Left lobe of liver (tissue), 2 donors: ENCODE results near the gene ZBTB44. TPM values are rescaled to one million over a fixed set of nuclear protein-coding genes. Genes with fewer than 3 reads are reported as not detected.
A peak's percentile ranks its signal among the peaks of the same experiment; 100 is the strongest.
"Not testable (repeated sequence)": the region's sequence is repeated elsewhere in the genome, so short reads cannot be mapped to it uniquely, and the experiment has no call there.

Source experiments
- ATAC-seq: fragments of 200-7000 bp; cut with Tn5 transposase; one replicate; pipeline ENCODE4 v1.9.1; 2020; ENCODE audit warnings: mild to moderate bottlenecking, moderate library complexity
- DNase-seq: peaks from one replicate; pipeline ENCODE4 v3.0.0-alpha.2; 2020; ENCODE audit warnings: low spot score
- total RNA-seq: library from RNA; stranded (reverse); gene quantifications from one replicate; pipeline ENCODE4 v1.2.1, GENCODE V29; 2021
- donor health status: DM: no; HTN: no; CAD: no; lungs with moderate emphysema.
- donor health status: DM: no; HTN: yes; CAD: no.

The ZBTB44 gene, protein sequence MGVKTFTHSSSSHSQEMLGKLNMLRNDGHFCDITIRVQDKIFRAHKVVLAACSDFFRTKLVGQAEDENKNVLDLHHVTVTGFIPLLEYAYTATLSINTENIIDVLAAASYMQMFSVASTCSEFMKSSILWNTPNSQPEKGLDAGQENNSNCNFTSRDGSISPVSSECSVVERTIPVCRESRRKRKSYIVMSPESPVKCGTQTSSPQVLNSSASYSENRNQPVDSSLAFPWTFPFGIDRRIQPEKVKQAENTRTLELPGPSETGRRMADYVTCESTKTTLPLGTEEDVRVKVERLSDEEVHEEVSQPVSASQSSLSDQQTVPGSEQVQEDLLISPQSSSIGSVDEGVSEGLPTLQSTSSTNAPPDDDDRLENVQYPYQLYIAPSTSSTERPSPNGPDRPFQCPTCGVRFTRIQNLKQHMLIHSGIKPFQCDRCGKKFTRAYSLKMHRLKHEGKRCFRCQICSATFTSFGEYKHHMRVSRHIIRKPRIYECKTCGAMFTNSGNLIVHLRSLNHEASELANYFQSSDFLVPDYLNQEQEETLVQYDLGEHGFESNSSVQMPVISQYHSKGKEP
- 17.1 TPM for total RNA-seq

DNA sequence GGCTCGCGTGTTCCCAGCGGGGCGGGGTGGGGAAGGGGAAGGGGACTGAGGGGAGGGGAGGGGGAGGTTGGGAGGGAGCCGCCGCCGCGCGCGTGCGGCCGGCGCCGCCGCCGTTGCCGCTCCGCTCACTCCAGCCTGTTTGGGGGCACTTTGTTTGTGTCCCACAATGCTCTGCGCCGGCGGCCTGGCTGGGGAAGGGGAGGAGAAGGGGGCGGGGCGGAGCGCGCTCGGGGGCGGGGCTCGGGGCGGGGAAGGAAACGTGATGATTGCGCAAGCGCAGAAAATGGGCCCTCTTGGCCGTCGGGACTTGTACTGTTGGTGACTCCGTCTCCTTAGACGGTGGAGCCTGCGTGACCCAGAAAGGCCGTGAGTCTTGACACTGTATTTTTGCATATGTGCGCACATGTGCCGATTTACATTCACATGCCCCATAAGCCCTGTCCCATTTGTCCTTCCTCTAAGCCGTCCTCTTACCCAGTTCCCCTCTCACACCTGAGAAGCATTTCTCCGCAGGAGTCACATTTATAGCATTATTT is at the start of gene ZBTB44:
Gene ZBTB44, minus strand, starts transcription at position 168 of the 536 bp plus-strand sequence. CDS start 53,044 bp downstream, outside the sequence.
- ATAC-seq (peak; percentile 89), DNase-seq (peak; percentile 93)

DNA sequence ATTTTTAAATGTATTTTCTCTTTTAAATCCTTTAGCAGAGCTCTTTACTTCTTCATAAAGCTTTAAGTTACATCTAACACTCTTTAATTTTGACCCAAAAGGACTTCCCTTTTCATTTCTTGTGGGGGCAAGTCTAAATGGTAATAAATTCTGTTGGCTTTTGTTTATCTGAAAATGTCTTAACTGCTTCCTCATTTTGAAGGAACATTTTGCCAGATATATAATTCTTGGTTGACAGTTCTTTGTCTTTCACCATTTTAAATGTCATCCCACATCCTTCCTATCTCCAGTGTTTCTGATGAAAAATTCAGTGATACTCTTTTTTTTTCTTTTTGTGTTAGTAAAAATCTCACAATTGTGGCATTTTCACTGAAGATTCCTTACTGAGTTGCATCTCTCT is 44.7 kb upstream of the ZBTB44 start:
- DNase-seq (no peak), ATAC-seq (no peak)

GRCh38 chr11:130358398-130358797 is 43.7 kb upstream of the ZBTB44 start:
- ATAC-seq: no peak
- no peak for DNase-seq

DNA sequence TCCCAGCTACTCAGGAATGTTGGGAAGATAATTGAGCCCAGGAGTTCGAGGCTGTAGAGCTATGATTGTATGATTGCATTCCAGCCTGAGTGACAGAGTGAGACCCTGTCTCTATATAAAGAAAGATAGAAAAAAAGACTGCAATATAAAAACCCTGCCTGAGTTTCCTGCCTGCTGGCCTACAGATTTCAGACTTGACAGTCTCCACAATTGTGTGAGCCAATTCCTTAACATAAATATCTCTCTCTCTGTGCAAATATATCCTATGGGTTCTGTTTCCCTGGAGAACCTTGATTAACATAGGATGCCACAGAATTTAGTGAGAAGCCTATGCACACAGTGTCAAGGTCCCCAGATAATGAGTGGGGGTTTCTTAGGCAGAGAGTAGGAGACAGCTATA is 32.5 kb upstream of the ZBTB44 start:
- no peak for ATAC-seq
- DNase-seq: no peak

DNA sequence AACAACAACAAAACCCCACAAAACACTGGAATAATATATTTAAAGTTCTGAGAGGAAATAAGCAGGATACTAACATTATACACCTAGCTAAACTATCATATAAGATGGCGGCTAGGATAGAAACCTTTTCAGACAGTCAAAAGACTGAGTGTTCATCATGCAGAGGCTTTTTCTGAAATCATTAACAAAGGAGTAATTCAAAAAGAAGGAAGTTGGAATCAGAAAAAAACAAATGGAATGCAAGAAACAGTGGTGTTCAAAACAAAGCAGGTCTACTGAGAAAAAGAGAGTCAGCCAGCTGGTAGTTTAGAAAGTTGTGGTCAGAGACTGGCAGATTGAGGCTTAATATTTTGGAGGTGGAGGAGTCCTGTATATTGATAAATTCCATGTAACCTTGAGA is 30.1 kb upstream of the ZBTB44 start:
- no peak for DNase-seq
- ATAC-seq: no peak

DNA sequence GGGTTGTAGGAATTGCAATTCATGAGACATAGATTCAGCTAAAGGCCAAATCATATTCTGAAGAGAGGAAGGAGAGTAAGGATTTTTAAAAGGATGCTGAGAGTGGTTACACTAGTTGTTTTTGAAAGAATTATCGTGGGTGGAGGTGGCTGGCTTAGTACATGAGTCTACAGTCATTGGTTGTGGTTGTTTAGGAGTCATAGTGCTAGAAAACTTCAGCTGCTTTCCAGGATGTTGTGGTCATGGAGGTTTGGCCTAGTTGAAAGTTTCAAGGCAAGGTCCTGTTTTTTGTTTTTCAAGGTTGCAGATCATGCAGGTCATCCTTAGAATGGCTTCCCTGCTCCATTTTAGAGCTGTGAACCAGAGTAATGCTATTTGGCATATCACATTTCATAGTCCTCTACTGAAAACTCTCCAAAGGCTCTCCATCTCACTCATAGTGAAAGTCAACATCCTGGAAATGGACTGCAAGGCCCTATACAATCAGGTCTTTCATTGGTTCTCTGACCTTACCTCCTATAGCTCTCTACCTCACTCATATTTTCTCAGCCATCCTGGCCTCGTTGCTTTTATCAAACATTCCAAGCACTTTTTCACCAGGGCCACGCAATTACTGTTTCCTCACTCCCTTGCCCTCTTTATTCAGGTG is 26.1 kb upstream of the ZBTB44 start:
- ATAC-seq (no peak), DNase-seq (no peak)

- DNase-seq: no peak
- ATAC-seq: no peak
Measured at GRCh38 chr11:130338667-130339066, 23.9 kb upstream of the ZBTB44 start.

- DNase-seq: no peak
- ATAC-seq: no peak
Measured at GRCh38 chr11:130337281-130338089, 22.8 kb upstream of the ZBTB44 start.

GRCh38 chr11:130331397-130331796 is 16.7 kb upstream of the ZBTB44 start:
- not testable (repeated sequence) for DNase-seq, ATAC-seq

DNA sequence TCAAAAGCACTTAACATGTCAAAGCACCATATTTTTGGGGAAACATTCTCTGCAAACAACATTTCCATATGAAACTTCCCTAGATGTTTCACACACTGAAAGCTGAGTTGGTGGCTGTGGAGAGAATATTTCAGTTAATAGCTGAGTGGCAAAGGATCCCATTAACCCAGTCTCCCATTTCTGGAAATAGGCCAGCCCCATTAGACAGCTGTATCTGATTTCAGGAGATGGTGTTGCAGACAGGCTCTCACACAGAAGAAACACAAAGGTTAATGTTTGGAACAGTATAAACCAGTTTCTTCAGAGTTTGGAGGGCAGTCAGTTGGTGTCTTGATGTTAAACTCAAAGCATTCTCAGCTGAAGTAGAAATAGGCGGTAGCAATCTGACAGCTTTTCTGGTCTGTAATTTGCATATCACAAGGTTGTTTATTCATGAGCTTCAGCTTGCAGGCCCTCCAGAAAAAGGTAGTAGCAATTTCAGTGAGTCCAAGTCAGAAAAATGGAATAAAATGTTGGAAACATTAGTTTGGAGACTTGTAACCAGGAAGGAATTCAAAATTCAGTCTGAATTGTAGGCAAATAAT is 15.5 kb upstream of the ZBTB44 start:
- ATAC-seq: no peak
- DNase-seq: no peak

DNA sequence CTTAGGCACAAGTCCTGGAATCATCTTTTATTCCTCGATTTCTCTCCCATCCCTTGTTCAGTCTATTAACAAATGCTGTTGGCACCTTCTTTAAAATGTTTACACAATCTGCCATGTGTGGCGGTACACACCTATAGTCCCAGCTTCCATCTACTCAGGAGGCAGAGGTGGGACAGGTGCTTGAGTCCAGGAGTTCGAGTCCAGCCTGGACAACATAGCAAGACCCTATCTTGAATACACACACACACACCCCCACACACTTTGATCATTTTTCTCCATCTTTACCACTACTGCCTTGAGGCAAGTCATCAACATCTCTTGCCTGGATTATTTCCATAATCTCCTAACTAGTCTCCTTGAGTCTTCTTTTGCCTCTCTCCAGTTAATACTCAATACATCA is 13.7 kb upstream of the ZBTB44 start:
- DNase-seq (no peak), ATAC-seq (no peak)

DNA sequence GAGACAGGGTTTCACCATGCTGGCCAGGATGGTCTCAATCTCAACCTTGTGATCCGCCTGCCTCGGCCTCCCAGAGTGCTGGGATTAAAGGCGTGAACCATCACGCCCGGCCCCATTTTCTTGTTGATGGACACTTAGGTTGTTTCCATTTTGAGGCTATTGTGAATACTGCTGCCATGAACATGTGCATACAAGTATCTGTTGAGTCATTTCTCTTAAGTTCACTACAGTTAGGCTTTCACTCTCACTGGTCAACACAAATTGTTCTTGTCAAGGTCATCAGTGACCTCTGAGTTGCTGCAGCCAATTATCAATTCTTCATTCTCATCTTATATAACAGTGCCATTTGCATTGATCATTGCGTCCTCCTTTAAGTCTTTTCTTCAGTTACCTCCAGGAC is 13.0 kb upstream of the ZBTB44 start:
- DNase-seq (no peak), ATAC-seq (no peak)

DNA sequence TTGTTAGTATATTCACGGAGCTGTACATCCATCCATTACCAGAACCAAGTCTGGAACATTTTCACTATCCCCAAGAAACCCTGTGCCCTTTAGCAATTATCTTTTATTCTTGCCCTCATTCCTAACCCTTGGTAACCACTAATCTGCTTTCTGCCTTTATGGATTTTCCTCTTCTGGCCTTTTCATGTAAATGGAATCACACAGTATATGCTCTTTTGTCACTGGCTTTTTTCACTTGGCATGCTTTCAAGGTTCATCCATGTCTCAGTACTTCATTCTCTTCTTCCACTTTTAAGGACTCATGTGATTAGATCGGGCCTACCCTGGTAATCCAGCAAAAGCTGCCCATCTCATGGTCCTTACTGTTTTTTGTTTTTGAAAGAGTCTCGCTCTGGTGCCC is 11.0 kb upstream of the ZBTB44 start:
- DNase-seq (no peak), ATAC-seq (no peak)

GRCh38 chr11:130323452-130324450 is 9.0 kb upstream of the ZBTB44 start:
- DNase-seq (no peak), ATAC-seq (peak; percentile 52)

DNA sequence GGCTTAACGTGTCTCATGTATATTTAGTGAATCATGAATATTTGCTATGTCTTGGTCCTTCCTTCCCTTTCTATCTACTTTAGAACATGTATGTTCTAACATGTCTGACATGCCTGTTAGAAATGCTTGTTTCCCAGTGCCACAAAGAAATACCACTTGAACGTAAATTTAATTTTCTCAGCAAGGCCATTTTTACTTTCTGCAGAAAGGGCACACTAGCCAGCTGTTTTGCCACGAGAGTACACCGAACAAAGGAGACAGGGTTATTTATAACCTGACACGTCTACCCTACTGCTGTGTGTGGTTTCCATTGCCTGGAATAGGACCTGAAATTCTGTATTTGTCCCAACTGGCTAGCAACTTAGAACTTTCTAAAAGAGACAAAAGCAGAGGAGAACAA is 7.4 kb upstream of the ZBTB44 start:
- ATAC-seq (no peak), DNase-seq (no peak)

- ATAC-seq (no peak), DNase-seq (no peak)
Measured at GRCh38 chr11:130318031-130318673, 3.4 kb upstream of the ZBTB44 start.

GRCh38 chr11:130315354-130315970 is 745 bp upstream of the ZBTB44 start:
- ATAC-seq (peak; percentile 1), DNase-seq (peak; percentile 56)

DNA sequence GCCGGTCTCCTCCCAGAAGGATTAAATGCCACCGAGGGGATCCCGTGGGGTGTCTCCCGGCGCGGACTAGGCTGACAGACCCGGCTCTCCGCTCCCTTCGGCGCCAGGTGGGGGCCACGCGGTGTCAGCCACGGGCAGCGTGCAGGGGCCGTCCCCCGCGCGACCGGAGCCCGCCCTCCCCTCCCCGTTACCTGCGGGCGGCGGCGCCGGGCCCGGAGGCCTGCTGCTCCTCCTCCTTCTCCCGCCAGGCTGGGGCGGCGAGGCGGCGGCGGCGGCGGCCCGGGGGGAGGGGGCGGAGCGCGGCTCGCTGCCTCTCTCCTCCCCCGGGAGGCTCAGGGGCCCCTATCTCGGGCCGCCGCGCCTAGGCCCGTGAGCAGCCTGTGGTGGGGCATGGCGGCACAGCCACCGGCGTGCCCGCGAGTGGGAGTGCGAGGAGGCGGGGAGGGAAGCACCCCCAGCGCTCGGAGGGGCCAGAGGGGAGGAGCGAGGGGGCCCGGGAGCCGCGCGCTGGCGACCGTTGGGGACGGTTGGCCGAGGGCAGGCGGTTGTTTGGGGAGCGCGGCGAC is 450 bp downstream of the ZBTB44 start:
- DNase-seq: peak; percentile 84
- peak; percentile 87 for ATAC-seq
